Cardiac muscle cell (in vitro differentiated cells and primary cell): ENCODE results near the gene STAG1. TPM values are rescaled to one million over a fixed set of nuclear protein-coding genes. Genes with fewer than 3 reads are reported as not detected.
"Not testable (repeated sequence)": the region's sequence is repeated elsewhere in the genome, so short reads cannot be mapped to it uniquely, and the experiment has no call there.

Experiments used
- DNase-seq, 2 donors: peaks; one replicate each; pipeline versions ENCODE4 v3.0.0 to v3.0.0-alpha.2; 2010 to 2017; ENCODE audit warnings: low read depth in 1 of 2, low spot score in 1 of 2
- H3K27ac ChIP-seq: fragments of 200-600 bp; sonication (generic); 2 replicates; pipeline ENCODE4 v1.5.1; 2016
- H3K27me3 ChIP-seq: fragments of 200-600 bp; sonication (generic); 2 replicates; pipeline ENCODE4 v1.6.0; 2016; ENCODE audit warnings: control low read depth
- H3K36me3 ChIP-seq: fragments of 200-600 bp; sonication (generic); 2 replicates; pipeline ENCODE4 v1.5.1; 2016; ENCODE audit warnings: control low read depth
- H3K4me1 ChIP-seq: fragments of 200-600 bp; sonication (generic); 2 replicates; pipeline ENCODE4 v1.8.1; 2017; ENCODE audit warnings: low read depth, mild to moderate bottlenecking, mixed run types
- H3K4me3 ChIP-seq: fragments of 200-600 bp; sonication (generic); 2 replicates; pipeline ENCODE4 v1.5.1; 2016; ENCODE audit warnings: mild to moderate bottlenecking
- H3K9me3 ChIP-seq: fragments of 200-600 bp; sonication (generic); 2 replicates; pipeline ENCODE4 v1.5.1; 2017; ENCODE audit warnings: low read depth, mild to moderate bottlenecking, control low read depth
- CTCF ChIP-seq: IDR thresholded peaks from 2 replicates; pipeline ENCODE4 v1.5.1; 2012; ENCODE audit warnings: low read depth, mild to moderate bottlenecking, low read length
- polyA plus RNA-seq: library from polyadenylated mRNA; unstranded; fragments of >200 nt; fragmentation: Nextera tagmentation; extraction: Ambion mirVana; gene quantifications from 2 replicates; pipeline ENCODE4 v1.2.1, GENCODE V29; 2016
- total RNA-seq: library from RNA; depleted of rRNA; stranded (reverse); fragments of >200 nt; gene quantifications from 2 replicates; pipeline ENCODE4 v1.2.3, GENCODE V29; 2016

The STAG1 gene
- total RNA-seq (18.3 and 21.0 TPM in 2 replicates), polyA plus RNA-seq (12.7 and 14.1 TPM in 2 replicates)

DNA sequence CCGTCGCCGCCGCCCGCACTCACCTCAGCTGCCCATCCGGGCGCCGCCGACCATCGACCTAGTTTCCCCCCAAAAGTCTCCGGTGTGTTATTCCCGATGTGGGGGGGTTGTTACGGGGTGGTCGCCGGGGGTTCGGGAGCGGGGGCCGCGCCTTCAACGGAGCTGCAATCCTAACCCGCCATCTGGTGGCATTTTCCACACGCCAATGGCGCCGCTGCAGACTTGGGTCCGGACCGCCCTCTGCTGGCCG lies at the start of gene STAG1:
STAG1 (minus strand) TSS at position 207 of the 250 bp plus-strand sequence. CDS start 121,480 bp downstream, outside the sequence.
- H3K27ac ChIP-seq, result peak within 1 kb of the TSS; percentile 100
- H3K36me3 ChIP-seq, result no peaks in the 10 kb centered on the region
- H3K4me3 ChIP-seq, result peak within 1 kb of the TSS; percentile 80
- H3K27me3 ChIP-seq, result no peaks in the 10 kb centered on the region
- H3K4me1 ChIP-seq, result peaks cover 32% of the 10 kb centered on the region
- H3K9me3 ChIP-seq, result no peaks in the 10 kb centered on the region
- DNase-seq, result no peak
- peak; percentile 89 for TF ChIP-seq CTCF

GRCh38 chr3:136801146-136801545 lies 49.0 kb upstream of the STAG1 start:
- not testable (repeated sequence) for H3K4me1 ChIP-seq, H3K36me3 ChIP-seq, H3K27ac ChIP-seq, H3K4me3 ChIP-seq, H3K9me3 ChIP-seq, H3K27me3 ChIP-seq, DNase-seq

GRCh38 chr3:136792556-136793330 lies 40.6 kb upstream of the STAG1 start:
- Histone ChIP-seq H3K9me3 (no peaks in the 10 kb centered on the region), H3K27me3 (no peaks in the 10 kb centered on the region), H3K27ac (no peak overlapping the region), H3K4me1 (no peaks in the 10 kb centered on the region), H3K36me3 (no peaks in the 10 kb centered on the region), H3K4me3 (no peak overlapping the region)
- no peak for DNase-seq
- no peak for TF ChIP-seq CTCF

GRCh38 chr3:136790786-136791185 lies 38.6 kb upstream of the STAG1 start:
- H3K4me3 ChIP-seq, result no peak overlapping the region
- no peaks in the 10 kb centered on the region for H3K4me1 ChIP-seq
- DNase-seq, result no peak
- no peaks in the 10 kb centered on the region for H3K36me3 ChIP-seq
- no peak overlapping the region for H3K27ac ChIP-seq
- no peaks in the 10 kb centered on the region for H3K27me3 ChIP-seq
- H3K9me3 ChIP-seq, result no peaks in the 10 kb centered on the region
- no peak for TF ChIP-seq CTCF

GRCh38 chr3:136789976-136790375 lies 37.8 kb upstream of the STAG1 start:
- DNase-seq, result no peak
- Histone ChIP-seq H3K27me3 (no peaks in the 10 kb centered on the region), H3K9me3 (no peaks in the 10 kb centered on the region), H3K4me1 (no peaks in the 10 kb centered on the region), H3K4me3 (no peak overlapping the region), H3K36me3 (no peaks in the 10 kb centered on the region), H3K27ac (no peak overlapping the region)
- no peak for TF ChIP-seq CTCF

DNA sequence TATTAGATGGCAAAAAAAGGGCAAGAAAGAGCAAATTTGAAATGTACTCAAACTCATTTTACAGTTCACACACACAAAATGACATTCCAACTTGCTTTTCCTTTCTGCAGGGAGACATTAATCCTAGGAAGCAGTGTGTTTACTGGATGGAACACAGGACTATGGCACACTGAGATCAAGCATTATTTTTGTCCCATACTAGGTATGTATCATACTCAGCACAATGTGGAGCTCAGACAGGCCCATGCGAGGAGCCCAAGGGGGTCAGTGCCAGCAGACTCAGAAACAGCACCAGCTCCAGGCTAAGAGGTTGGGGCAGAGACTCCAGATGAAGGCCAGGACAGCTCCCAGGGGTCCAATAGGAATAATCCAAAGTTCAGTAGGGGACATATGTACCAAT lies 36.0 kb upstream of the STAG1 start:
- Histone ChIP-seq H3K27ac (no peak overlapping the region), H3K4me1 (no peaks in the 10 kb centered on the region), H3K4me3 (no peak overlapping the region), H3K36me3 (no peaks in the 10 kb centered on the region), H3K27me3 (no peaks in the 10 kb centered on the region), H3K9me3 (no peaks in the 10 kb centered on the region)
- TF ChIP-seq CTCF, result no peak
- no peak for DNase-seq
